ENCODE results near the gene LDLRAD4.

LDLRAD4 gene

GRCh38 chr18:13425357-13426091 lies 207.0 kb downstream of the LDLRAD4 start:
- no peak for DNase-seq (ENCODE audit: low read depth, low spot score)

GRCh38 chr18:13427354-13427753 lies 208.8 kb downstream of the LDLRAD4 start:
- DNase-seq (ENCODE audit: low read depth, low spot score): no peak

- DNase-seq (ENCODE audit: low read depth, low spot score): no peak
Observed at GRCh38 chr18:13428319-13428718, 209.8 kb downstream of the LDLRAD4 start.

GRCh38 chr18:13429016-13429415 lies 210.5 kb downstream of the LDLRAD4 start:
- no peak for DNase-seq (ENCODE audit: low read depth, low spot score)

- DNase-seq (ENCODE audit: low read depth, low spot score): no peak
Observed at GRCh38 chr18:13429884-13430510, 211.4 kb downstream of the LDLRAD4 start.

- DNase-seq (ENCODE audit: low read depth, low spot score): no peak
Observed at GRCh38 chr18:13430663-13431062, 212.1 kb downstream of the LDLRAD4 start.

- DNase-seq (ENCODE audit: low read depth, low spot score): no peak
Observed at GRCh38 chr18:13431886-13432285, 213.3 kb downstream of the LDLRAD4 start.

- no peak for DNase-seq (ENCODE audit: low read depth, low spot score)
Observed at GRCh38 chr18:13433125-13433524, 214.6 kb downstream of the LDLRAD4 start.

GRCh38 chr18:13433685-13434084 lies 215.1 kb downstream of the LDLRAD4 start:
- no peak for DNase-seq (ENCODE audit: low read depth, low spot score)

GRCh38 chr18:13434854-13435253 lies 216.3 kb downstream of the LDLRAD4 start:
- no peak for DNase-seq (ENCODE audit: low read depth, low spot score)

GRCh38 chr18:13435586-13436333 lies 217.2 kb downstream of the LDLRAD4 start:
- no peak for DNase-seq (ENCODE audit: low read depth, low spot score)

GRCh38 chr18:13436576-13436975 lies 218.0 kb downstream of the LDLRAD4 start:
- DNase-seq (ENCODE audit: low read depth, low spot score): no peak

GRCh38 chr18:13437034-13437433 lies 218.5 kb downstream of the LDLRAD4 start:
- DNase-seq (ENCODE audit: low read depth, low spot score): no peak

- no peak for DNase-seq (ENCODE audit: low read depth, low spot score)
Observed at GRCh38 chr18:13437796-13438506, 219.4 kb downstream of the LDLRAD4 start.

GRCh38 chr18:13438507-13439056 lies 220.0 kb downstream of the LDLRAD4 start:
- DNase-seq (ENCODE audit: low read depth, low spot score): no peak

- DNase-seq (ENCODE audit: low read depth, low spot score): no peak
Observed at GRCh38 chr18:13439461-13439860, 220.9 kb downstream of the LDLRAD4 start.

GRCh38 chr18:13440277-13441248 lies 222.0 kb downstream of the LDLRAD4 start:
- DNase-seq (ENCODE audit: low read depth, low spot score): no peak

- DNase-seq (ENCODE audit: low read depth, low spot score): no peak
Observed at GRCh38 chr18:13441736-13442135, 223.2 kb downstream of the LDLRAD4 start.

GRCh38 chr18:13442451-13442850 lies 223.9 kb downstream of the LDLRAD4 start:
- DNase-seq (ENCODE audit: low read depth, low spot score): no peak

GRCh38 chr18:13443552-13443951 lies 225.0 kb downstream of the LDLRAD4 start:
- DNase-seq (ENCODE audit: low read depth, low spot score): no peak

Data from smooth muscle cell of the brain vasculature (primary cell).